GM18867 (cell line): ENCODE results near the gene S1PR1.
"Not testable (repeated sequence)": the region's sequence is repeated elsewhere in the genome, so short reads cannot be mapped to it uniquely, and the experiment has no call there.

Experiments used
- ATAC-seq: cut with Tn5 transposase; IDR thresholded peaks from one replicate; pipeline ENCODE4 v1.9.1; 2021; ENCODE audit warnings: mild to moderate bottlenecking, moderate library complexity; ENCODE audit not compliant: unreplicated experiment

Gene S1PR1

DNA sequence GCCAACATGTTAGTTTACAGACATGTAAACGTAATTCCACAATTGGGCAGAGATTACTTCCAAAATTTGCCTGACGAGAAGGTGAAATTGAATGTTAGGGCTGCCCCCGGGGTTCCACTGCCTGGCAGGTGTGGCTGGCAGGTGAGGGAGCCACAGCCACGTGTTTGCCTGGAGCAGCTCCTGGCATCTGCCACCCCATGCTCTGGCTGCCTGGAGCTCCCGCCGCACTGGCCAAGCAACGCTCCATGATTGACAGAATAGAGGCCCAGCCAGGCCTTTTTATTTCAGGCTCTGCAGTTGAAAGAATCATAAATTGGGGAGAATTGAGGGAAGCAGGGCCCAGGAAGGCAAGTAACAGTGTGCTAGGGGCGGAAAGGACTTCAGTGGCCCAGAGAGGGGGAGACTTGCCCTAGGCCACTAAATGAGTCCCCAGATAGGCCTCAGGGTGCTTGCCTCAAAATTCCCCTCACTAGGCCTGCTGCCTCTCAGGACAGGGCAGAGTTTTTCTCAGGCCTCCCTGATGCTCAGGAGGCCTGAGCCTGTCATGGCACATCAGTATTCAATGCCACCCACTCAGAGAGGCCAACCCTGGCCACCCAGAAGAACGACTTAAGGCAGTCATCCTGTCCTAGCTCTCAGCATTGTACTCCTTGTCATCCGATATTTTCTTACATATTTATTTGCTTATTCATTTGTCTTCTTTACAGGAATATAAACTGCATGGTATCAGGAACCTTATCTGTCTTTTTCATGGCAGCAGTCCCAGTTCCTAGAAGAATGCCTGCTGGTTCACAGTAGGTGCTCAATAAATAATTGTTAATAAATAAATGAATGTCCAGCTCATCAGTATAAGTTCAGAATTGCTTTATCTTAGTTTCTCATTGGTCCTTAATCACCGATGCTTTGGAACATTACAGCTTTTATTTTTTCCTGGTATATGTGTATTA lies 16.6 kb upstream of the S1PR1 start:
- ATAC-seq, result no peak

DNA sequence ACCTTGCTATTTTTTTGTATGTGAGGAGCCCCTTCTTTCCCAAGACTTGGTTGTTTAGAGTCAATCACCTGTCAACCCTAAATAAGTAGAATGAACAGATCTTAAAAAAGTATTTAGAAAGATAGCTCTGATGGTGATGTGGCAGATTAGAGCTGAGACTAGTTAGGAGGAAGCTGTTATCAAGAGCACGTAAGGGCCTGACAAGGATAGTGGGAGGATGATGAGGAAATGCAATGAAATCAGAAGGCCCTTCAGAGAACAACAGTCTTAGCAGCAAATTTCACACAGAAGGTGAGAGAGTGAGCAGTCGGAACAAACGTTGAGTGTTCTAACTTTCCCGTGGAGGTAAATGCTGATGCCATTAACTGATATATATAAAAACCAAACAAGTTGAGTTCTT lies 15.9 kb upstream of the S1PR1 start:
- no peak for ATAC-seq

GRCh38 chr1:101221945-101222429 lies 14.8 kb upstream of the S1PR1 start:
- ATAC-seq, result peak; percentile 97

- no peak for ATAC-seq
Measured at GRCh38 chr1:101227837-101228236, 9.0 kb upstream of the S1PR1 start.

DNA sequence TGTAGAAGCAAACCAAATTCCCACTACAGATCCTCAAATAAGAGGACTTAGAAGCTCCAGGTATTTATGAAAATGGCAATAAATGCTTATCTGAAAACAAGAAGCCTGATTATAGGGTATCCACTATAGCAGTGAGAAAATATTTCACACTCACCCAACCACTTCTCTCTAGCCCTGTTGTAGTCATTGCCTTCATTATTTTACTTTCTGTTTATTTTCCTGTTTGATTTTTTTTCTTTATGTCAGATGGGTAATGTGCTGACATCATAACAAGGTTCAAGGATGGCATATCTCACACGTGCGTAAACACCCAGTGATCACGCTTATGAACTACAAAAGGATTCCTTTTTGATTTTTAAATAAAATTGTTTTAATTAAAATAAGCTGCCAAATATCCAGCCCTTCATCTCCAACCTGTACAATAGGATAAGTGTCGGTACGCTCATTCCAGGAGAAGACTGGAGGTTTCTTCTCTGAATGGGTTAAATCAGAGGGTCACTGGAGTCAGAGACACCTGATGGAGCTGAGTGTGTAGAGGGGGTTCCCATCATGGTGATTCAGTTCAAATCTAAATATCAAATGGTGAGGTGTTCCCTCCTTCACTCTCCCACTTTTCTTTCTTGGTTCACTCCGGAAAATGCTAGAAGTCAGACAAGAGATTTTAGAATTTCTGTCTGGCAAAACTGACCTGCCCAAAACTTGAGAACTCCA lies 8.2 kb upstream of the S1PR1 start:
- no peak for ATAC-seq

DNA sequence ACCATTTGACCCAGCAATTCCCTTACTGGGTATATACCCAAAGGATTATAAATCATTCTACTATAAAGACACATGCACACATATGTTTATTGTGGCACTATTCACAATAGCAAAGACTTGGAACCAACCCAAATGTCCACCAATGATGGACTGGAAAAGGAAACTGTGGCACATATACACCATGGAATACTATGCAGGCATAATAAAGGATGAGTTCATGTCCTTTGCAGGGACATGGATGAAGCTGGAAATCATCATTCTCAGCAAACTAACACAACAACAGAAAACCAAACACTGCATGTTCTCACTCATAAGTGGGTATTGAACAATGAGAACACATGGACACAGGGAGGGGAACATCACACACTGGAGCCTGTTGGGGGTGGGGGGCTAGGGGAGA lies 4.6 kb upstream of the S1PR1 start:
- not testable (repeated sequence) for ATAC-seq

GRCh38 chr1:101233495-101233894 lies 3.3 kb upstream of the S1PR1 start:
- ATAC-seq, result no peak

- peak; percentile 4 for ATAC-seq
Measured at GRCh38 chr1:101235216-101235695, 1.6 kb upstream of the S1PR1 start.

- peak; percentile 54 for ATAC-seq
Measured at GRCh38 chr1:101235696-101236515, 913 bp upstream of the S1PR1 start.

GRCh38 chr1:101237229-101237837 lies 514 bp downstream of the S1PR1 start:
- ATAC-seq, result no peak

DNA sequence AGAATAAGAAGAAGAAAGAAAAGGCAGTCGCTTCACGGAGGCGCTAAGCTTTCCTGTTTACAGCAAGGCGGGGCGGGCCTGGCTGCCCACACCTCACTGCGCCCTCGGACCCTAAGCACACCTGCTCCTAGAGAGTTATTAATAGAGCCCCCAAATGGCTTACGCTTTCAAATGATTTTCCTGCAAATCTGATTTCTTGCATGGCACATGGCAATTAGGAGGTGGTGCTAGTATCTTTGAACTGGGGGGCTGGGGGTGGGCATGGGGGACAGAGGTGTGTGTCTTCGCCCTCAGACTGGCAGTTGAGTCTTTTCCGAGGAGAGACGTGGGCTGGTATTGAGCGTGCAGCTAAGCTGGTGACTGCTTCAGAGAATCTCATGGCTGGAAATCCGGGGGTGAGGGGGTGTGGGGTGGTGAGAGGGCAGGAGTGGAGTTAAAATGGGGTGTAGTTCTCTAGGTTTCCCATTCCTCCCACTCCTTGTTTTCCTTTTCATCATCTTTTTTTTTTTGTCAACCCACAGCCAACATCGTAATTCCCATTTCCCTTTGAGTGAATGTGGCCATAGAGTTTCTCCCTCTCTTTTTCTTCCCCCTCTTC lies 1.3 kb downstream of the S1PR1 start:
- ATAC-seq, result peak; percentile 13

DNA sequence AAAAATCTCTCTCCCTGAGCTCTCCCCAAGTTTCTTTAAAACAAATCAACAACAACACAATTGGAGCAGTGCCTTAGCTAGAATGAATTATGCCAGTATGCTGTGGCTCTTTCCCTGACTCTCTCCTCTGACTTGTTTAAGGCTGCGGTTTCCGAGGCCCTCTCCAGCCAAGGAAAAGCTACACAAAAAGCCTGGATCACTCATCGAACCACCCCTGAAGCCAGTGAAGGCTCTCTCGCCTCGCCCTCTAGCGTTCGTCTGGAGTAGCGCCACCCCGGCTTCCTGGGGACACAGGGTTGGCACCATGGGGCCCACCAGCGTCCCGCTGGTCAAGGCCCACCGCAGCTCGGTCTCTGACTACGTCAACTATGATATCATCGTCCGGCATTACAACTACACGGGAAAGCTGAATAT lies 1.9 kb downstream of the S1PR1 start:
- ATAC-seq, result peak; percentile 24

DNA sequence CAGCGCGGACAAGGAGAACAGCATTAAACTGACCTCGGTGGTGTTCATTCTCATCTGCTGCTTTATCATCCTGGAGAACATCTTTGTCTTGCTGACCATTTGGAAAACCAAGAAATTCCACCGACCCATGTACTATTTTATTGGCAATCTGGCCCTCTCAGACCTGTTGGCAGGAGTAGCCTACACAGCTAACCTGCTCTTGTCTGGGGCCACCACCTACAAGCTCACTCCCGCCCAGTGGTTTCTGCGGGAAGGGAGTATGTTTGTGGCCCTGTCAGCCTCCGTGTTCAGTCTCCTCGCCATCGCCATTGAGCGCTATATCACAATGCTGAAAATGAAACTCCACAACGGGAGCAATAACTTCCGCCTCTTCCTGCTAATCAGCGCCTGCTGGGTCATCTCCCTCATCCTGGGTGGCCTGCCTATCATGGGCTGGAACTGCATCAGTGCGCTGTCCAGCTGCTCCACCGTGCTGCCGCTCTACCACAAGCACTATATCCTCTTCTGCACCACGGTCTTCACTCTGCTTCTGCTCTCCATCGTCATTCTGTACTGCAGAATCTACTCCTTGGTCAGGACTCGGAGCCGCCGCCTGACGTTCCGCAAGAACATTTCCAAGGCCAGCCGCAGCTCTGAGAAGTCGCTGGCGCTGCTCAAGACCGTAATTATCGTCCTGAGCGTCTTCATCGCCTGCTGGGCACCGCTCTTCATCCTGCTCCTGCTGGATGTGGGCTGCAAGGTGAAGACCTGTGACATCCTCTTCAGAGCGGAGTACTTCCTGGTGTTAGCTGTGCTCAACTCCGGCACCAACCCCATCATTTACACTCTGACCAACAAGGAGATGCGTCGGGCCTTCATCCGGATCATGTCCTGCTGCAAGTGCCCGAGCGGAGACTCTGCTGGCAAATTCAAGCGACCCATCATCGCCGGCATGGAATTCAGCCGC lies 2.5 kb downstream of the S1PR1 start:
- no peak for ATAC-seq

GRCh38 chr1:101240041-101240430 lies 3.2 kb downstream of the S1PR1 start:
- ATAC-seq, result no peak

DNA sequence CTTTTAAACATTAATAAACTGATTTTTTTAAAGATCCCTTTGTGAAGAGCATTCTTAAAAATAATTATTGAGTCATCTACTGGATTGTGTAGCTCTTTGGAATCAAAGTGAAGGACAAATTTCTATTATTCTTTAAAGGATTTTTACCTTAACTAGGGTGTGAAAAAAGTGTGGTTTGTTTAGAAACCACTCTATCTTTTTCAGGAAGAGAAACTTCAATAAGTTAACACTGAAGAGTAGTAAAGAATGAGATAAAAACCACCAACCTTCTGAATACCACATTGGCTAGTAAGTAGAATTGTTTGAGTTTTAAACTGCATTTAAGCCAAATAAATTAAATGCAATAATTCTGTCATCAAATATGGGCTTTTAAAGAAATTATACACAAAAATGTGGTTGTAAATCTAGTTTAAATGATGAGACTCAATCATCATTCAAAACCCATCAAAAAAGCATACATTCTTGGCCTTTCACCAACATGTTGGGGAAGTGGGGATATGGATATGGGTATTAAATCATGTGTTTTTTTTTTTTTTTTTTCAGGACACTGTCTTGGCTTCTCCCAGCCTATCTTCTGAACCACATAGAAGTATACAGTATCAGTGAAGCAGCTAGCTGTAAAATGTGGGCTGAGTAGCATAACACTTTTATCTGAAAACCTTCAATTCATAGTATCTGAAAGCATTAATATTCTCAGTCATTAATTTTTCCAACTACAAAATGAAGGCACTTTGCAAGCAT lies 4.8 kb downstream of the S1PR1 start:
- peak; percentile 50 for ATAC-seq

DNA sequence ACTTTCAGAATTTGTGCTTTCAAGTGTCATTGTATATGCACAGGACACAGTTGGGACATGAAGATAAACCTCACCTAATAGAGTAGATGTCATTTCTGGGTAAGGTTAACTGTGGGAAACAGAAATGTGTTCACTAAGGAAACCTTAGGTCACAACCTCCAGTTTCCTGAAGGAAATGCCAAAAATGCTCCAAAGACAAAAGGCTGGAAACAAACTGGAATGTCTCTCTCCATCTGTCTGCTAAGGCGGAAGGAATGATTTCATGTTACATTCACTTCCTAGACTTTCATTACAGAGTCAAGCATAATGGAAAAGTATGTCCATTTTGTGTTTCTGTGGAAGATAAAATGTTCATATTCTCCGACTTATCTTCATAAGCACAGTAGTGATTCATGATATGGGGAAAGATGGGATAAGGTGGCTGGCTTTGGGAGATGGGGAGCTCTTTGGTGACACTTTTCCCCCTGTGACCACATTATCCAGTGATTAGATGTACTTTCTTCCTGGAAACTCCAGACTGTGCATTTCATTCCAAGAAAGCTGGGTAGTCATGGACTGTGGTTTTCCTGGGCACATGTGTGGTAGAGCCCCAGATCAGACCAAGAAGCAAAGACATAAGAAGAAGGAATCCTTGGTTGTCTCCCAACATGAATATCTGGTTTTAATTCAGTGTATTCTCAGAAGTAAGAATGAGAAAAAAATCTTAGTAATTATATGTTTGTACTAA lies 5.7 kb downstream of the S1PR1 start:
- no peak for ATAC-seq

GRCh38 chr1:101243751-101244150 lies 6.9 kb downstream of the S1PR1 start:
- ATAC-seq, result no peak

GRCh38 chr1:101244842-101245241 lies 8.0 kb downstream of the S1PR1 start:
- ATAC-seq, result no peak
